GM21526 (cell line): ENCODE data around the gene RFPL4AL1.

Source experiments
- ATAC-seq: cut with Tn5 transposase; IDR thresholded peaks from one replicate; pipeline ENCODE4 v1.9.1; 2021; ENCODE audit warnings: moderate library complexity; ENCODE audit not compliant: unreplicated experiment, low FRiP score

The RFPL4AL1 gene

GRCh38 chr19:55820037-55820436 lies 51.1 kb downstream of the RFPL4AL1 start:
- ATAC-seq, result no peak
